GM12875 (cell line): ENCODE measurements around the gene MEIOC.
A peak's percentile ranks its signal among the peaks of the same experiment; 100 is the strongest.
"Not testable (repeated sequence)": the region's sequence is repeated elsewhere in the genome, so short reads cannot be mapped to it uniquely, and the experiment has no call there.

ENCODE experiments used
- H3K4me3 ChIP-seq: one replicate; pipeline ENCODE4 v1.5.1; 2011; ENCODE audit warnings: low read depth, low read length, control low read depth
- CTCF ChIP-seq: IDR thresholded peaks from 2 replicates; pipeline ENCODE4 v1.5.1; 2011; ENCODE audit warnings: low read depth, mild to moderate bottlenecking, control low read depth, inconsistent platforms, low read length, moderate library complexity, borderline replicate concordance; ENCODE audit not compliant: insufficient read depth

The MEIOC gene

GRCh38 chr17:44663095-44663494, 6.8 kb downstream of the MEIOC start:
- H3K4me3 ChIP-seq = no peak overlapping the region
- no peak for TF ChIP-seq CTCF

GRCh38 chr17:44664867-44665266, 8.6 kb downstream of the MEIOC start:
- no peak overlapping the region for H3K4me3 ChIP-seq
- TF ChIP-seq CTCF = no peak

GRCh38 chr17:44666006-44666405, 9.7 kb downstream of the MEIOC start:
- no peak for TF ChIP-seq CTCF
- H3K4me3 ChIP-seq = no peak overlapping the region

GRCh38 chr17:44672479-44673093, 16.3 kb downstream of the MEIOC start:
- H3K4me3 ChIP-seq = no peak overlapping the region
- peak; percentile 24; the same call in 1 of the 2 replicates for TF ChIP-seq CTCF

- no peak overlapping the region for H3K4me3 ChIP-seq
- TF ChIP-seq CTCF = no peak
Measured at GRCh38 chr17:44673893-44674292, 17.6 kb downstream of the MEIOC start.

- no peak for TF ChIP-seq CTCF
- H3K4me3 ChIP-seq = no peak overlapping the region
Measured at GRCh38 chr17:44677136-44677535, 20.9 kb downstream of the MEIOC start.

- not testable (repeated sequence) for H3K4me3 ChIP-seq
Measured at GRCh38 chr17:44683303-44683702, 27.0 kb downstream of the MEIOC start.

- no peak for TF ChIP-seq CTCF
- no peak overlapping the region for H3K4me3 ChIP-seq
Measured at GRCh38 chr17:44687756-44688155, 31.5 kb downstream of the MEIOC start.
